OCI-LY7 (cell line): ENCODE data around the gene NTM.

Experiments used
- CTCF ChIP-seq: fragments of 200-600 bp; sonication (generic); conservative IDR thresholded peaks from 2 replicates; pipeline ENCODE4 v1.5.1; 2014; ENCODE audit warnings: mild to moderate bottlenecking, antibody characterized with exemption, low read length, moderate library complexity, mixed read lengths
- EZH2phosphoT487 ChIP-seq: fragments of 200-600 bp; sonication (generic); IDR thresholded peaks from 2 replicates; pipeline ENCODE4 v1.6.1; 2018; ENCODE audit warnings: low read depth, borderline replicate concordance, mild to moderate bottlenecking, mixed run types, antibody characterized with exemption, low read length, moderate library complexity, mixed read lengths

- TF ChIP-seq CTCF (no peak), EZH2phosphoT487 (no peak)
Observed at GRCh38 chr11:132288036-132288435, 917.6 kb downstream of the NTM start.
